Measurements from ENCODE around the gene VGLL4. TPM values are rescaled to one million over a fixed set of nuclear protein-coding genes. Genes with fewer than 3 reads are reported as not detected.

The VGLL4 gene
- total RNA-seq, 2 donors from 2014 or later, result 87.2 to 203 TPM

- no peak for DNase-seq (ENCODE audit: low spot score)
- peak overlapping the region; percentile 48 to 65 for H3K27ac ChIP-seq
- intact Hi-C loops (cut with DNase I), result no loop called here
- H3K27me3 ChIP-seq (replicated peaks; ENCODE audit: insufficient read depth), result no peaks in the 10 kb centered on the region
- H3K4me3 ChIP-seq, result no peak overlapping the region
- WGBS, result 20% methylated on average over 14 of the region's 14 CpGs
- no peaks in the 10 kb centered on the region for H3K36me3 ChIP-seq
- H3K4me1 ChIP-seq (replicated peaks), result peaks cover 12% of the 10 kb centered on the region
- TF ChIP-seq CTCF (IDR thresholded peaks at IDR 0.05) (no peak), POLR2AphosphoS5 (IDR thresholded peaks at IDR 0.05) (peak; percentile 15), POLR2A (IDR thresholded peaks at IDR 0.05) (no peak)
- H3K9me3 ChIP-seq, result no peaks in the 10 kb centered on the region
These were observed 51.0 kb downstream of the VGLL4 start for GRCh38 chr3:11592445-11593298.

GRCh38 chr3:11591391-11592282, 52.1 kb downstream of the VGLL4 start:
- TF ChIP-seq POLR2AphosphoS5 (IDR thresholded peaks at IDR 0.05) (no peak), POLR2A (IDR thresholded peaks at IDR 0.05) (no peak), CTCF (IDR thresholded peaks at IDR 0.05) (no peak)
- no peak for DNase-seq (ENCODE audit: low spot score)
- H3K4me3 ChIP-seq, result no peak overlapping the region
- peaks cover 12% of the 10 kb centered on the region for H3K4me1 ChIP-seq (replicated peaks)
- 21% methylated on average over 9 of the region's 9 CpGs for WGBS
- intact Hi-C loops (cut with DNase I), result no loop called here
- H3K9me3 ChIP-seq, result no peaks in the 10 kb centered on the region
- H3K36me3 ChIP-seq, result no peaks in the 10 kb centered on the region
- H3K27ac ChIP-seq, result peak overlapping the region; percentile 48 to 65
- H3K27me3 ChIP-seq (replicated peaks; ENCODE audit: insufficient read depth), result no peaks in the 10 kb centered on the region

- H3K4me1 ChIP-seq (replicated peaks), result peaks cover 12% of the 10 kb centered on the region
- peak overlapping the region; percentile 35 to 65 for H3K27ac ChIP-seq
- 22% methylated on average over 7 of the region's 7 CpGs for WGBS
- DNase-seq (ENCODE audit: low spot score), result no peak
- intact Hi-C loops (cut with DNase I), result no loop called here
- TF ChIP-seq POLR2A (IDR thresholded peaks at IDR 0.05) (no peak), POLR2AphosphoS5 (IDR thresholded peaks at IDR 0.05) (no peak)
- no peaks in the 10 kb centered on the region for H3K36me3 ChIP-seq
- no peaks in the 10 kb centered on the region for H3K27me3 ChIP-seq (replicated peaks; ENCODE audit: insufficient read depth)
- no peaks in the 10 kb centered on the region for H3K9me3 ChIP-seq
- no peak overlapping the region for H3K4me3 ChIP-seq
These were observed 52.7 kb downstream of the VGLL4 start for GRCh38 chr3:11591002-11591355.

GRCh38 chr3:11589706-11590105, 54.0 kb downstream of the VGLL4 start:
- Histone ChIP-seq H3K4me1 (replicated peaks) (peaks cover 12% of the 10 kb centered on the region), H3K27ac (no peak overlapping the region), H3K27me3 (replicated peaks; ENCODE audit: insufficient read depth) (no peaks in the 10 kb centered on the region), H3K9me3 (no peaks in the 10 kb centered on the region), H3K4me3 (no peak overlapping the region), H3K36me3 (no peaks in the 10 kb centered on the region)
- intact Hi-C loops (cut with DNase I), result no loop called here
- WGBS, result 80% methylated on average over 11 of the region's 11 CpGs
- no peak for DNase-seq (ENCODE audit: low spot score)
- no peak for TF ChIP-seq POLR2A (IDR thresholded peaks at IDR 0.05)
- no peak for TF ChIP-seq CTCF (IDR thresholded peaks at IDR 0.05)
- TF ChIP-seq POLR2AphosphoS5 (IDR thresholded peaks at IDR 0.05), result no peak

- WGBS, result 62% methylated on average over 3 of the region's 3 CpGs
- no peak for DNase-seq (ENCODE audit: low spot score)
- Histone ChIP-seq H3K27ac (no peak overlapping the region), H3K27me3 (replicated peaks; ENCODE audit: insufficient read depth) (no peaks in the 10 kb centered on the region), H3K4me1 (replicated peaks) (peaks cover 12% of the 10 kb centered on the region), H3K36me3 (no peaks in the 10 kb centered on the region), H3K9me3 (no peaks in the 10 kb centered on the region), H3K4me3 (no peak overlapping the region)
- no peak for TF ChIP-seq CTCF (IDR thresholded peaks at IDR 0.05)
- no peak for TF ChIP-seq POLR2AphosphoS5 (IDR thresholded peaks at IDR 0.05)
- TF ChIP-seq POLR2A (IDR thresholded peaks at IDR 0.05), result no peak
- intact Hi-C loops (cut with DNase I), result no loop called here
These were observed 55.0 kb downstream of the VGLL4 start for GRCh38 chr3:11588755-11589154.

Measured in prostate gland (tissue), 2 donors.